NB4 (cell line): ENCODE measurements around the gene PGM1.

Source experiments
- DNase-seq: peaks from one replicate; pipeline ENCODE4 v3.0.0; 2010; ENCODE audit warnings: low read depth
- H3K4me3 ChIP-seq: one replicate; pipeline ENCODE4 v1.5.1; 2011; ENCODE audit warnings: mild to moderate bottlenecking, low read depth, low read length, moderate library complexity
- CTCF ChIP-seq: IDR thresholded peaks from one replicate; pipeline ENCODE4 v1.5.1; 2012; ENCODE audit warnings: low read depth, low read length
- MAX ChIP-seq: IDR thresholded peaks from 2 replicates; pipeline ENCODE4 v1.6.1; 2011; ENCODE audit warnings: low read depth, low read length
- MYC ChIP-seq: IDR thresholded peaks from 2 replicates; pipeline ENCODE4 v1.6.1; 2011; ENCODE audit warnings: low read depth, low read length
- POLR2A ChIP-seq: IDR thresholded peaks from 2 replicates; pipeline ENCODE4 v1.6.1; 2011; ENCODE audit warnings: mild to moderate bottlenecking; ENCODE audit not compliant: insufficient read length; ENCODE audit errors: extremely low read depth

Gene PGM1

DNA sequence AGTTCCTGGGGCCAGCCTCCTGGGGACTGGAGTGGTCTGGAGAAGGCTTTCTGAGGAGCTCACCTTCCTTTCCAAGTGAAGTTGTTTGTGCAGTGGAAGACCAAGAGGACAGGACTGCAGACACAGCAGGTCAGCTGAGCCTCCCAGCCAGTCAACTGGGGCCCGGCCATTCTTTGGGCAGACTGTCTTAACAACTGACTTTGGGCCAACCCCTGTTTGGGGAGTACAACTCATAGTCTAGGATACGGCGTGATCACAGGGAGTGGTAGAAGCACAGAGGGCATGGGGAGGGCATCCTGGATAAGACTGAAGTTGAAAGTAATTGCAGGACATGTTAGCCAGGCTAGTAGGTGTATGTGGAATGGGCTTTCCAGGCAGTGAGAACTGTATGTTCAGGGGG is 50.3 kb downstream of the PGM1 start:
- no peak for TF ChIP-seq POLR2A
- TF ChIP-seq MYC, result no peak
- no peak for TF ChIP-seq MAX
- no peak for DNase-seq
- no peak overlapping the region for H3K4me3 ChIP-seq

- DNase-seq, result no peak
- H3K4me3 ChIP-seq, result no peak overlapping the region
- TF ChIP-seq CTCF (no peak), MYC (no peak), MAX (no peak), POLR2A (no peak)
Observed at GRCh38 chr1:63643926-63644325, 50.7 kb downstream of the PGM1 start.

DNA sequence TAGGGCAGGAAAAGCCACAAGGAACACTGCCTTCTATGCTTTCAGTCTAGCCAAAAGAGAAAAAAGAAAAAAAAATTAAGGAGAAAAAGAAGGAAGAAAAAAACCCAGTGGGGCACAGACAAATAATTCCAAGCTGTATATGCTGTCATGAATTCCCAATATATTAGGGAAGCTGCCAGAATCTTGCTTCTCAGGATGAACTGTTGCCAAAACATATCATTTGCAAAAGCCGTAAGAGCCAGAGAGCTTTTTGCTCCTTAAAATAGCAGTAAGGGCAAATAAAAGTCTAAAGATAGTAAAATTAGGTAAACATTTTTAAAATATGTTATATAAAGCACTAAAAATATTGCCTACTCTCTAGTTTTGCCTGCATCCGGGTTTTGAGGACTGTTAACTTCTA is 52.1 kb downstream of the PGM1 start:
- no peak for DNase-seq
- no peak overlapping the region for H3K4me3 ChIP-seq
- no peak for TF ChIP-seq MYC
- TF ChIP-seq CTCF, result no peak
- no peak for TF ChIP-seq MAX
- TF ChIP-seq POLR2A, result no peak

DNA sequence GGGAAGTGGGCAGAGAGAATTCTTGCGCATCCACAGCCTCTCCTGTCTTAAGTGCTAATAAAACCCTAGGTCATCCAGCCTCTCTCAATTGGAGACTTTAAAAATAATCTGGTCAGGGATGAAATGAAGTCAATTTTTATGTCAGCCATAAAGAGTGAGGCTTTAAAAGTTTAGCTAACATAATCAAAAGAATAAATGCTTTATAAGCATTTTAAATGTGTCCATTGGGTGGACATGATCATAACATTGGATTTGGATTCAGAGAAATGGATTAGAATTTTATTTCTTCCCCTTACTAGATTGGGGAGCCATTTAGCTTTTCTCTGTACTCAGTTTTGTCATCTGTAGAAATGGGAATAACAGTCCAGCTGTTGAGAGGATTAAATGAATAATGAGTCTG is 55.5 kb downstream of the PGM1 start:
- no peak for DNase-seq
- no peak overlapping the region for H3K4me3 ChIP-seq
- TF ChIP-seq CTCF (no peak), MAX (no peak), MYC (no peak), POLR2A (no peak)

DNA sequence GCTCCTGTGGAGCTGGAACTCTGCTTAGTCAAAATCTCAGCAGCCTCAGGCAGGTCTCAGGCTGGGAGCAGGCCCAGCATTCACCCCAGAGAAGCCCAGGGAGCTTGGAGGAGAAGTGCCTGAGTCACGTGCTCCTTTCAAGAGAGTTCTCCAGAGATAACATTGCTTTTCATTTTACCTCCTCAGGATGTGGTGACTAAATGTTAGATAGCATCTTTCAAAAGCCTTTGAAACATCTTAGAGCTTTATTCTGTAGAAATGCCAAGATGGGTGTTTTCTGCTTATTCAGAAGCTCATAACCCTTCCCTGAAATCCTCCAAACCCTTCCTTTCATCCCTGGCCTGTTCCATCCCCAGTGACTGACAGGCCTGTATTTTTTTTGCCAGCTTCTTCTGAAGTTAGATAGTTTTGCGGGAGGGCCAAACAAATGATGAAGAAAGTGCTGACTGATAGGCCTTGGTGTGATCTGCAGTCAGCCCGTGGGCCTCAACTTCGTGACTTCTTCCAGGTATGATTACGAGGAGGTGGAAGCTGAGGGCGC is 58.0 kb downstream of the PGM1 start:
- no peak overlapping the region for H3K4me3 ChIP-seq
- DNase-seq, result no peak
- TF ChIP-seq POLR2A (no peak), CTCF (no peak), MYC (no peak), MAX (no peak)

GRCh38 chr1:63653976-63654375 is 60.8 kb downstream of the PGM1 start:
- TF ChIP-seq POLR2A (no peak), MYC (no peak), CTCF (no peak), MAX (no peak)
- H3K4me3 ChIP-seq, result no peak overlapping the region
- DNase-seq, result no peak
